ENCODE results near the gene PFDN4. TPM values are rescaled to one million over a fixed set of nuclear protein-coding genes. Genes with fewer than 3 reads are reported as not detected.

PFDN4 gene
- 60.6 and 99.1 TPM in 2 replicates for total RNA-seq

GRCh38 chr20:54207743-54208547 lies at the start of gene PFDN4:
Gene PFDN4, plus strand, starts transcription at chr20:54208087. Its CDS starts 14 bp downstream, at chr20:54208101.

GRCh38 chr20:54173653-54174456 lies 34.0 kb upstream of the PFDN4 start, which contains the start of gene CYP24A1:
Gene CYP24A1, minus strand, starts transcription at chr20:54173986. Its CDS starts 407 bp downstream, at chr20:54173579.

Other genes with a start within 250 kb of the PFDN4 start
- not detected in 2 replicates for gene BCAS1, start 137.5 kb upstream of the PFDN4 start, total RNA-seq
- 2.1 TPM in 1 of 2 replicates, not detected in the other for gene CYP24A1, start 34.1 kb upstream of the PFDN4 start, total RNA-seq

Measured in epithelial cell of alveolus of lung (primary cell).